Superior temporal gyrus (tissue), 1 donor: ENCODE data around the gene SPDYE1.
A peak's percentile ranks its signal among the peaks of the same experiment; 100 is the strongest.
"Not testable (repeated sequence)": the region's sequence is repeated elsewhere in the genome, so short reads cannot be mapped to it uniquely, and the experiment has no call there.

ENCODE experiments used
- DNase-seq: peaks from one replicate; pipeline ENCODE4 v3.0.0-alpha.2; 2016; ENCODE audit errors: extremely low spot score

SPDYE1 gene

DNA sequence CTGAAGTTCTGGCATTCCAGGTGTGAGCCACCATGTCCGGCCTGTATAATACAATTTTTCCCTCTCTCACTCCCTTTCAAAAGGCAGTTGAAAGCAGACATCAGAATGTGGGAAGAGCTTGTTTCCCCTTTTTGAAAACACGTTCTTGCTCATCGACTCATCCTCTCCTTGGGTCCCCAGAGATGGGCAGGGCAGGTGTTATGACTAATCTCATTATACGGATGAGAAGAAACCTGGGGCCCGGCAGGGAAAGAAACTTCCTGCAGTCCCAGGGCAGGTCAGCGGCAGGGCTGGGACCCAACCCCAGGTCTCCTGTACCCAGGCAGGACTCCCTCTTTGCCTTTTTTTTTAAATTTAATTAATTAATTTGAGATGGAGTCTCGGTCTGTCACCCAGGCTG is 4.8 kb upstream of the SPDYE1 start:
- not testable (repeated sequence) for DNase-seq

DNA sequence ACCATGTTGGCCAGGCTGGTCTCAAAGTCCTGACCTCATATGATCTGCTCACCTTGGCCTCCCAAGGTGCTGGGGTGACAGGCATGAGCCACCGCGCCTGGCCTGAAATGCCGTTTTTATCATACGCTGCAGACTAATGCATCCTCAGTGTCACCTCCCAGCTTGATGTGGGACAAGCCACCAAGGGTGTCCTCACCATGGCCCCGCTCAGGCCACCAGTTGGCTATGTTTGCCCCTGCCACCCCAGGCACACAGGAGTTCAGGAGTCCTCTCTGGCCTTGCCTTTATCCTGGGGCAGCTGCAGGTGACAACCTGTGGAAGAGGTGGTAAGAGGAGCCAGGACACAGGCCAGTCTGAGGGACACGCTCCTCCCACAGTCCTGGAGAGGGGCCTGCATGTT is 3.0 kb upstream of the SPDYE1 start:
- not testable (repeated sequence) for DNase-seq

GRCh38 chr7:44012081-44012480 is 14.4 kb downstream of the SPDYE1 start:
- DNase-seq, result not testable (repeated sequence)

- not testable (repeated sequence) for DNase-seq
These were observed 17.4 kb downstream of the SPDYE1 start for GRCh38 chr7:44015090-44015489.

GRCh38 chr7:44018857-44019807 is 21.4 kb downstream of the SPDYE1 start:
- DNase-seq, result peak; percentile 98

- not testable (repeated sequence) for DNase-seq
These were observed 22.1 kb downstream of the SPDYE1 start for GRCh38 chr7:44019825-44020224.

DNA sequence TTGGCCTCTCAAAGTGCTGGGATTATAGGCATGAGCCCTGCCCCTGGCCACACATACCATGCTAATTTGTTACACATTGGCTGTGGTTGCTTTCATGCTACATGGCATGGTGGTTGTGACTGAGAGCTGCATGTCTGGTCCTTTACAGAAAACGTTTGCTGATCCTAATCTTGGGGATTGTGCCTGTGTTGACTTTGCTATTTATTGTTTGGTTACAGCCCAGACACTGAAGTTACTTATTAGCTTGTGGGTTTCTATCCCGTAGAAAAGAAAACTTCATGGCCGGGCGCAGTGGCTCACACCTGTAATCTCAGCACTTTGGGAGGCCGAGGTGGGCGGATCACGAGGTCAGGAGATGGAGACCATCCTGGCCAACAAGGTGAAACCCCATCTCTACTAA is 24.4 kb downstream of the SPDYE1 start:
- DNase-seq, result not testable (repeated sequence)

DNA sequence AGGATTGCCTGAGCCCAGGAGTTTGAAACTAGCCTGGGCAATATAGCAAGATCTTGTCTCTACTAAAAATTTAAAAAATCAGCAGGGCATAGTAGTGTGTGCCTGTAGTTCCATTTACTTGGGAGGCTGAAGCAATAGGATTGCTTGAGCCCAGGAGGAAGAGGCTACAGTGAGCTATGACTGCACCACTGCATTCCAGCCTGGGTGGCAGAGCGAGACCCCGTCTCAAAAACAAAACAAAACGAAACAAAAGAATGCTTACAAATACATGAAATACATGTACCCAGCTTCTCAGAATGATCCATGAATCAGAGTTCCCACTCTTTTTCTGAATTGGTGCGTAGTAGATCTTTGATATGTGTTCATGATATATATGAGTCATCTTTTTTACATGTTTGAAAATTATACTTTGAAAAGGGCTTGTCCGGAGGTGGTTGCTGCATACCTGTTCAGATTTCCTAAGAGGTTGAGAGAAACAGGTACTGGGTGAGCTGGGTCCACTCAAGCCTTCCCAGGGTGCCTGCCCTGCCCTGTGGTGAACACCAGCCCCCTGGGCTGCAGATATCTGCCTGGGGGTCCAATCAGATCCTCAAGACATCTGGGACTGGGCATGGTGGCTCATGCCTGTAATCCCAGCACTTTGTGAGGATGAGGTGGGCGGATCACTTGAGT is 25.2 kb downstream of the SPDYE1 start:
- not testable (repeated sequence) for DNase-seq

- not testable (repeated sequence) for DNase-seq
These were observed 31.7 kb downstream of the SPDYE1 start for GRCh38 chr7:44029433-44029832.

DNA sequence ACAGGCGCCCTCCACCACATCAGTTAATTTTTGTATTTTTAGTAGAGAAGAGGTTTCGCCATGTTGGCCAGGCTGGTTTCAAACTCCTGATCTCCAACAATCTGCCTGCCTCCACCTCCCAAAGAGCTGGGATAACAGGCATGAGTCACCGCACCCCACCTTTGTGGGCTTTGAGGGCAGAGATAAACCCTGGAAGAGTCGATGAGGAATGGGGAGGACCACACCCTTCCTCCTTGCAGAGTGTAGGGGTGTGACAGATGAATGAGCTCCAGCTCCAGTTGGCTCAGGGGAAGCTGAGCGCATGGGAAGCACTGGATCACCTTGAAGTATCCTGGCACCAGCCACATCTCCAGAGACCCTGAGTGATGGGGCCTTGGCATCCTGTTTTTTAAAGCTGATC is 32.3 kb downstream of the SPDYE1 start:
- DNase-seq, result not testable (repeated sequence)

DNA sequence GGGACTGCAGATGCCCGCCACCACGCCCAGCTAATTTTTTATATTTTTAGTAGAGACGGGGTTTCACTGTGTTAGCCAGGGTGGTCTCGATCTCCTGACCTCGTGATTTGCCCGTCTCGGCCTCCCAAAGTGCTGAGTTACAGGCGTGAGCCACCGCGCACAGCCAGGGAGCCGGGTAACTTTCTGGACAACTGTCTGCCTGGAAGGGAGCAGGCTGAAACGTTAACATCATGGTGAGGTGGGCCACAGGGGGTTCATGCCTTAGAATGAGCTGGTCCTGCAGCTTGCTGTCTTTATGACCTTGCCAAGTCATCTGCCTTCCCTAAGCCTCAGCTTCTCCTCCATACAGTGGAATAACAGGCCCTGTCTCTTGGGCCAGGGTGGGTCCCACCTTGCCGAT is 33.6 kb downstream of the SPDYE1 start:
- not testable (repeated sequence) for DNase-seq

GRCh38 chr7:44032031-44032430 is 34.3 kb downstream of the SPDYE1 start:
- not testable (repeated sequence) for DNase-seq

- not testable (repeated sequence) for DNase-seq
These were observed 36.5 kb downstream of the SPDYE1 start for GRCh38 chr7:44033971-44034844.

DNA sequence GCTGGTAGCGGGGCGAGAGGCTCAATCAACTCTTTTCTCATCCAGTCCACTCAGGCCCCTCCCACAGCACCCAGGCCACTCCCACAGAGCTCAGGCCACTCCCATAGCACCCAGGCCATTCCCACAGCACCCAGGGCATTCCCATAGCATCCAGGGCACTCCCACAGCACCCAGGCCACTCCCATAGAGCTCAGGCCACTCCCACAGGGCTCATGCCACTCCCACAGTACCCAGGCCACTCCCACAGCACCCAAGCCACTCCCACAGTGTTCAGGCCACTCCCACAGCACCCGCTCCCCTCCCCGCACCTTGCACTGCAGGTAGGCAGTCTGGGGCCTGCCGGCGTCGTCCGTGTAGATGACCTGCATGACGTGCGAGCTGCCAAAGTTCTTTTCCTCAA is 38.7 kb downstream of the SPDYE1 start:
- not testable (repeated sequence) for DNase-seq

DNA sequence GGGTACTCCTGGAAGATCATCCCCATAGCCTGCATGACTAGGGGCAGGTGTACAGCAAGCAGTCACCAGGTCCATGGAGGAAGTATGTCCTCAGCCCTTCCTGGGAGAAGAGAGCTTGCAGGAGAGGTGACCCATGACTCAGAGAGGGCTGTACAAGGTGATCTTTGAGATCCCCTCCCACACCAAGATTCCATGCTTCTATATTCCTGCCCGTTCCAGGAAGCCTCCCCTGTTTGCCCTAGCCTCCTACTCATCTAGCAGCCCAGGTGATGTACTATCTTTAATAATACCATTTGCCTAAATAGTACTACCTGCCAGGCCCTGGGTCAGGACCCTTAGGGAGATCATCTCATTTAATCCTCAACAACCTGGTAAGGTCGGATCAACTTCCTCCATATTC is 40.3 kb downstream of the SPDYE1 start:
- DNase-seq, result not testable (repeated sequence)

GRCh38 chr7:44038553-44038952 is 40.9 kb downstream of the SPDYE1 start:
- not testable (repeated sequence) for DNase-seq

DNA sequence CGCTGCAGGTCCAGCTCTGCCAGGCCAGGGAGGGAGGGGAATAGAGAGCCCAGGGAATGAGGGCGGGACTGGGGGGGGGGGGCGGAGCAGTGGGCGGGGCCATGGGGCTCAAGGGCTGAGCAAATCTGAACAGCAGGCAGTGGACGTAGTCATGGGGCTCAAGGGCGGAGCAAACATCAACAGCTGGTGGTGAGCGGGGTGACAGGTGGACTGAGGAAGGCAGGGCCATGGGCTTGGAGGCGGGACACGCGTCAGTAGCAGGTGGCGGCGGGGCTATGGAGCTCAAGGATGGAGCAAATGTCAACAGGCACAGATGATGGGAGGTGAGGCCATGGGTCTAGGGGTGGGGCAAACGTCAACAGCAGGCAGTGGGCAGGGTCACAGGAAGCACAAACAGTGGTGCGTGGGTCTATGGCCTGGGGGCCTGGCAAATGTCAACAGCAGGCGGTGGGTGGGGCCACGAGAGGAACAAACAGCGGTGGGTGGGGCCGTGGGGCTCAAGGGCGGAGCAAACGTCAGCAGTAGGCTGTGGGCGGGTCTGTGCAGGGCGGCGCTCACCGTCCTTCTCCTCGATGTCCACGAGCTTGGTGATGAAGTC is 41.4 kb downstream of the SPDYE1 start:
- peak; percentile 84 for DNase-seq

- DNase-seq, result not testable (repeated sequence)
These were observed 42.2 kb downstream of the SPDYE1 start for GRCh38 chr7:44039800-44040492.

DNA sequence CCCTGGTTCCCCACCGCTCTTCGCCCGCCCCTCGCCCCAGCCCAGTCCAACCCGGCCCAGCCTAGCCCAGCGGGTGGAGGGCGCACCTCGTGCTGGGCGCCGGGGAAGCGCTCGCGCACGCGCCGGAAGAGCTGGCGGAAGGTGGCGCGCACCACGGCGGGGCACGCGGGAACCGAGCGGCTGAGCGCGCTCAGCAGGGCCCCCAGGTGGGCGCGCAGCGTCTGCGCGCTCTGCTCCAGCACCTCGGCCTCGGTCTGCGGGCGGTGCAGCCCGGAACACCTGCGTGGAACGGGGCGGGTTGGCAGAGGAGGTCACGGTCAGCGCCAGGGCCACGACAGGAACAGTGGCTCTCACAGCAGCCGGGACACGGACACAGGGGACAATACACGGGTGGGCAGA is 42.8 kb downstream of the SPDYE1 start:
- peak; percentile 3 for DNase-seq

GRCh38 chr7:44042221-44042620 is 44.5 kb downstream of the SPDYE1 start:
- DNase-seq, result no peak

- no peak for DNase-seq
These were observed 46.2 kb downstream of the SPDYE1 start for GRCh38 chr7:44043902-44044301.
